Stimulated activated memory B cell treated with anti-CD40 and anti-IgM and Interleukin-4, amounts not matched to agents 10 μg/mL and 1 μg/mL and 100 μg/mL, for 72 hours (primary cell): ENCODE data around the gene CLEC4M.
"Not testable (repeated sequence)": the region's sequence is repeated elsewhere in the genome, so short reads cannot be mapped to it uniquely, and the experiment has no call there.

Experiments
- ATAC-seq: fragments of 150-1000 bp; cut with Tn5 transposase; 2 replicates; pipeline ENCODE4 v1.10.0; 2021
- H3K27ac Mint-ChIP-seq: one replicate; pipeline ENCODE4 v1.8.0; 2022; ENCODE audit warnings: mild to moderate bottlenecking, mixed read lengths
- H3K27me3 Mint-ChIP-seq: one replicate; pipeline ENCODE4 v1.8.0; 2022; ENCODE audit warnings: mixed read lengths
- H3K36me3 Mint-ChIP-seq: one replicate; pipeline ENCODE4 v1.8.0; 2022; ENCODE audit warnings: mixed read lengths
- H3K4me1 Mint-ChIP-seq: one replicate; pipeline ENCODE4 v1.8.0; 2022; ENCODE audit warnings: mixed read lengths
- H3K4me3 Mint-ChIP-seq: one replicate; pipeline ENCODE4 v1.8.0; 2022; ENCODE audit warnings: mild to moderate bottlenecking, moderate library complexity, mixed read lengths
- H3K9me3 Mint-ChIP-seq: one replicate; pipeline ENCODE4 v1.8.0; 2022; ENCODE audit warnings: mixed read lengths

The CLEC4M gene

GRCh38 chr19:7734220-7735203 is 28.5 kb upstream of the CLEC4M start:
- Mint-ChIP-seq H3K27ac (no peak overlapping the region), H3K4me1 (peaks cover 29% of the 10 kb centered on the region), H3K27me3 (peaks cover 24% of the 10 kb centered on the region), H3K4me3 (no peak overlapping the region), H3K9me3 (no peaks in the 10 kb centered on the region), H3K36me3 (no peaks in the 10 kb centered on the region)
- ATAC-seq: no peak

- Mint-ChIP-seq H3K9me3 (peaks cover 3% of the 10 kb centered on the region), H3K36me3 (no peaks in the 10 kb centered on the region), H3K4me1 (peaks cover 34% of the 10 kb centered on the region), H3K4me3 (no peak overlapping the region), H3K27me3 (peaks cover 26% of the 10 kb centered on the region), H3K27ac (peak overlapping the region; percentile 40)
- ATAC-seq: no peak
Observed at GRCh38 chr19:7736148-7736547, 26.9 kb upstream of the CLEC4M start.

- H3K27me3 Mint-ChIP-seq: peaks cover 21% of the 10 kb centered on the region
- H3K27ac Mint-ChIP-seq: no peak overlapping the region
- no peaks in the 10 kb centered on the region for H3K36me3 Mint-ChIP-seq
- H3K4me1 Mint-ChIP-seq: peaks cover 40% of the 10 kb centered on the region
- peaks cover 3% of the 10 kb centered on the region for H3K9me3 Mint-ChIP-seq
- no peak overlapping the region for H3K4me3 Mint-ChIP-seq
- ATAC-seq: no peak
Observed at GRCh38 chr19:7737215-7737614, 25.8 kb upstream of the CLEC4M start.

- peaks cover 3% of the 10 kb centered on the region for H3K9me3 Mint-ChIP-seq
- no peaks in the 10 kb centered on the region for H3K36me3 Mint-ChIP-seq
- peaks cover 47% of the 10 kb centered on the region for H3K4me1 Mint-ChIP-seq
- no peak overlapping the region for H3K27ac Mint-ChIP-seq
- peaks cover 20% of the 10 kb centered on the region for H3K27me3 Mint-ChIP-seq
- no peak for ATAC-seq
- H3K4me3 Mint-ChIP-seq: no peak overlapping the region
Observed at GRCh38 chr19:7738023-7738422, 25.0 kb upstream of the CLEC4M start.

- Mint-ChIP-seq H3K4me3 (no peak overlapping the region), H3K4me1 (peaks cover 57% of the 10 kb centered on the region), H3K36me3 (no peaks in the 10 kb centered on the region), H3K9me3 (peaks cover 3% of the 10 kb centered on the region), H3K27ac (peak overlapping the region; percentile 2), H3K27me3 (peaks cover 20% of the 10 kb centered on the region)
- ATAC-seq: no peak
Observed at GRCh38 chr19:7739211-7739755, 23.8 kb upstream of the CLEC4M start.

- no peaks in the 10 kb centered on the region for H3K36me3 Mint-ChIP-seq
- H3K9me3 Mint-ChIP-seq: peaks cover 3% of the 10 kb centered on the region
- H3K4me1 Mint-ChIP-seq: peaks cover 62% of the 10 kb centered on the region
- no peak for ATAC-seq
- no peak overlapping the region for H3K4me3 Mint-ChIP-seq
- peaks cover 20% of the 10 kb centered on the region for H3K27me3 Mint-ChIP-seq
- H3K27ac Mint-ChIP-seq: peak overlapping the region; percentile 2
Observed at GRCh38 chr19:7739801-7740681, 23.0 kb upstream of the CLEC4M start.

GRCh38 chr19:7740682-7741054 is 22.4 kb upstream of the CLEC4M start:
- Mint-ChIP-seq H3K9me3 (peaks cover 3% of the 10 kb centered on the region), H3K36me3 (no peaks in the 10 kb centered on the region), H3K27me3 (peaks cover 20% of the 10 kb centered on the region), H3K4me3 (no peak overlapping the region), H3K4me1 (peaks cover 63% of the 10 kb centered on the region), H3K27ac (no peak overlapping the region)
- ATAC-seq: no peak

- Mint-ChIP-seq H3K27me3 (peaks cover 19% of the 10 kb centered on the region), H3K27ac (no peak overlapping the region), H3K9me3 (peaks cover 3% of the 10 kb centered on the region), H3K4me1 (peaks cover 65% of the 10 kb centered on the region), H3K4me3 (no peak overlapping the region), H3K36me3 (no peaks in the 10 kb centered on the region)
- ATAC-seq: no peak
Observed at GRCh38 chr19:7742575-7742974, 20.5 kb upstream of the CLEC4M start.

- peaks cover 69% of the 10 kb centered on the region for H3K4me1 Mint-ChIP-seq
- no peaks in the 10 kb centered on the region for H3K36me3 Mint-ChIP-seq
- H3K9me3 Mint-ChIP-seq: peaks cover 5% of the 10 kb centered on the region
Observed at GRCh38 chr19:7742991-7743390, 20.1 kb upstream of the CLEC4M start.

GRCh38 chr19:7743425-7743841 is 19.6 kb upstream of the CLEC4M start:
- H3K4me1 Mint-ChIP-seq: peaks cover 72% of the 10 kb centered on the region
- no peak overlapping the region for H3K4me3 Mint-ChIP-seq
- H3K27me3 Mint-ChIP-seq: peaks cover 23% of the 10 kb centered on the region
- peak overlapping the region; percentile 50 for H3K27ac Mint-ChIP-seq
- peaks cover 9% of the 10 kb centered on the region for H3K9me3 Mint-ChIP-seq
- H3K36me3 Mint-ChIP-seq: no peaks in the 10 kb centered on the region
- ATAC-seq: peak; percentile 97

More at GRCh38 chr19:7742991-7743390, 20.1 kb upstream of the CLEC4M start:
- no peak for ATAC-seq
- H3K27ac Mint-ChIP-seq: peak overlapping the region; percentile 50
- H3K4me3 Mint-ChIP-seq: no peak overlapping the region
- H3K27me3 Mint-ChIP-seq: peaks cover 23% of the 10 kb centered on the region

- H3K4me1 Mint-ChIP-seq: peaks cover 65% of the 10 kb centered on the region
- peak overlapping the region; percentile 50 for H3K27ac Mint-ChIP-seq
- H3K36me3 Mint-ChIP-seq: no peaks in the 10 kb centered on the region
- ATAC-seq: peak; percentile 22
- H3K9me3 Mint-ChIP-seq: peaks cover 9% of the 10 kb centered on the region
- peaks cover 23% of the 10 kb centered on the region for H3K27me3 Mint-ChIP-seq
- H3K4me3 Mint-ChIP-seq: no peak overlapping the region
Observed at GRCh38 chr19:7744199-7744786, 18.8 kb upstream of the CLEC4M start.

- ATAC-seq: no peak
- Mint-ChIP-seq H3K4me3 (peak overlapping the region; percentile 16), H3K27me3 (peaks cover 22% of the 10 kb centered on the region), H3K36me3 (no peaks in the 10 kb centered on the region), H3K4me1 (peaks cover 59% of the 10 kb centered on the region), H3K27ac (no peak overlapping the region), H3K9me3 (peaks cover 9% of the 10 kb centered on the region)
Observed at GRCh38 chr19:7744871-7745650, 18.0 kb upstream of the CLEC4M start.

- Mint-ChIP-seq H3K27me3 (peaks cover 13% of the 10 kb centered on the region), H3K4me1 (peaks cover 64% of the 10 kb centered on the region), H3K9me3 (peaks cover 11% of the 10 kb centered on the region)
- not testable (repeated sequence) for H3K27ac Mint-ChIP-seq, H3K36me3 Mint-ChIP-seq, ATAC-seq, H3K4me3 Mint-ChIP-seq
Observed at GRCh38 chr19:7746306-7746705, 16.7 kb upstream of the CLEC4M start.
